WERI-Rb-1 (cell line): ENCODE results near the gene TNXB.

Source experiments
- DNase-seq: peaks from one replicate; pipeline ENCODE4 v3.0.0-alpha.2; 2020
- H3K27ac ChIP-seq: fragments of 250-450 bp; sonication (Bioruptor Pico); 2 replicates; pipeline ENCODE4 v1.5.1; 2020; ENCODE audit warnings: mild to moderate bottlenecking, moderate library complexity
- H3K27me3 ChIP-seq: fragments of 250-450 bp; sonication (Bioruptor Pico); 2 replicates; pipeline ENCODE4 v1.5.1; 2021; ENCODE audit warnings: mild to moderate bottlenecking, low read depth, moderate library complexity; ENCODE audit not compliant: insufficient read depth, severe bottlenecking
- H3K36me3 ChIP-seq: fragments of 250-450 bp; sonication (Bioruptor Pico); 2 replicates; pipeline ENCODE4 v1.5.1; 2020; ENCODE audit warnings: mild to moderate bottlenecking, moderate library complexity
- H3K4me3 ChIP-seq: 2 replicates; pipeline ENCODE4 v1.5.1; 2011; ENCODE audit warnings: low read depth, mild to moderate bottlenecking, control low read depth, low read length
- H3K9me3 ChIP-seq: fragments of 250-450 bp; sonication (Bioruptor Pico); 2 replicates; pipeline ENCODE4 v1.5.1; 2021; ENCODE audit warnings: mild to moderate bottlenecking, moderate library complexity; ENCODE audit not compliant: severe bottlenecking
- TF ChIP-seq, protein P1 (sequence below): IDR thresholded peaks from 2 replicates; pipeline ENCODE4 v1.5.1; 2011; ENCODE audit warnings: low read depth, mild to moderate bottlenecking, control low read depth, inconsistent platforms, low read length

TNXB gene

DNA sequence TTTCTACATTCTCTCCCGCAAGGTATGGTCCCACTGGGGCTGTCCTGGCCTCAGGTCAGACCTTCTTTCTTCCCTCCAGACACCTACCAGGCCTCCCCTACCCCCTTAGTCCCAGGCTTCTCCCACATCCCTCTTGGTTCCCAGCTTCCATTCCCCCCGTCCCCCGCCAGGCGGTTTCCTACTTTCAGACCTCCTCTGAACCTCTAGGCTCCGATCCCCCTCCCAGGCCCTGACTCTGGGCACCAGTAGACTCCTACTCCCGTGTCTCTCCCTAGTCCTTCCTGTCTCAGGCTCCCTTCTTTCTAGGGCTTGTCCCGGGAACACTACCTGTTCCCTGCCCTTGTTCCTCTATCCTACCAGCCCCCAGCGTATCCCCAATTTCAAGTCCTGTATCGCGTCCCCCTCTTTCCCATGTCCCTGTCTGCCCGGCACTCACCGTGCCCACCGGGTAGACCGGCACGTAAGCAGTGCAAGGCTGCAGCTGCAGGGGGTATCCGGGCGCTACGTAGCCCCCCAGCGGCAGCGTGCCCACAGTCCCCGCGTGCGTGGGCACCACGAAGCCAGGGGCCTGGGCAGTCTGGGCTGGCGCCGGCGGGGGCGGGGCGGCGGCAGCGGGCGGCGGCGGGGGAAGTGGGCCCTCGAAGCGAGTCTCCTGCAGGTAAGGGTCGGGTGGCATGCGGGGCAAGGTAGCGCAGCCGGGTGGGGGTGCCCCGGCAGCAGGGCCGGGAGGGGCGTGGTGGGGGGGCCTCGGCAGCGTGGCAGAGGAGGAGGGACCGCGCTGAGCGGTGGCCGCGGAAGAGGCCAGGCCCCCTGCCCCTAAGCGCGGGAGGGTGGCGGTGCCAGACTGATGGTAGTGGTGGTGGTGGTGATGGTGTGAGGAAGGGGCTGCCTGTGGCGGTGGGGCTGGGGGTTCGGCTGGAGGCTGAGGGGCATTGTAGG lies 41.1 kb upstream of the TNXB start:
- no peak overlapping the region for H3K4me3 ChIP-seq
- peaks cover 2% of the 10 kb centered on the region for H3K9me3 ChIP-seq
- TF ChIP-seq, protein P1, sequence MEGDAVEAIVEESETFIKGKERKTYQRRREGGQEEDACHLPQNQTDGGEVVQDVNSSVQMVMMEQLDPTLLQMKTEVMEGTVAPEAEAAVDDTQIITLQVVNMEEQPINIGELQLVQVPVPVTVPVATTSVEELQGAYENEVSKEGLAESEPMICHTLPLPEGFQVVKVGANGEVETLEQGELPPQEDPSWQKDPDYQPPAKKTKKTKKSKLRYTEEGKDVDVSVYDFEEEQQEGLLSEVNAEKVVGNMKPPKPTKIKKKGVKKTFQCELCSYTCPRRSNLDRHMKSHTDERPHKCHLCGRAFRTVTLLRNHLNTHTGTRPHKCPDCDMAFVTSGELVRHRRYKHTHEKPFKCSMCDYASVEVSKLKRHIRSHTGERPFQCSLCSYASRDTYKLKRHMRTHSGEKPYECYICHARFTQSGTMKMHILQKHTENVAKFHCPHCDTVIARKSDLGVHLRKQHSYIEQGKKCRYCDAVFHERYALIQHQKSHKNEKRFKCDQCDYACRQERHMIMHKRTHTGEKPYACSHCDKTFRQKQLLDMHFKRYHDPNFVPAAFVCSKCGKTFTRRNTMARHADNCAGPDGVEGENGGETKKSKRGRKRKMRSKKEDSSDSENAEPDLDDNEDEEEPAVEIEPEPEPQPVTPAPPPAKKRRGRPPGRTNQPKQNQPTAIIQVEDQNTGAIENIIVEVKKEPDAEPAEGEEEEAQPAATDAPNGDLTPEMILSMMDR, result no peak
- no peaks in the 10 kb centered on the region for H3K27me3 ChIP-seq
- H3K36me3 ChIP-seq, result peaks cover 8% of the 10 kb centered on the region
- H3K27ac ChIP-seq, result peak overlapping the region; percentile 60
- DNase-seq, result no peak

DNA sequence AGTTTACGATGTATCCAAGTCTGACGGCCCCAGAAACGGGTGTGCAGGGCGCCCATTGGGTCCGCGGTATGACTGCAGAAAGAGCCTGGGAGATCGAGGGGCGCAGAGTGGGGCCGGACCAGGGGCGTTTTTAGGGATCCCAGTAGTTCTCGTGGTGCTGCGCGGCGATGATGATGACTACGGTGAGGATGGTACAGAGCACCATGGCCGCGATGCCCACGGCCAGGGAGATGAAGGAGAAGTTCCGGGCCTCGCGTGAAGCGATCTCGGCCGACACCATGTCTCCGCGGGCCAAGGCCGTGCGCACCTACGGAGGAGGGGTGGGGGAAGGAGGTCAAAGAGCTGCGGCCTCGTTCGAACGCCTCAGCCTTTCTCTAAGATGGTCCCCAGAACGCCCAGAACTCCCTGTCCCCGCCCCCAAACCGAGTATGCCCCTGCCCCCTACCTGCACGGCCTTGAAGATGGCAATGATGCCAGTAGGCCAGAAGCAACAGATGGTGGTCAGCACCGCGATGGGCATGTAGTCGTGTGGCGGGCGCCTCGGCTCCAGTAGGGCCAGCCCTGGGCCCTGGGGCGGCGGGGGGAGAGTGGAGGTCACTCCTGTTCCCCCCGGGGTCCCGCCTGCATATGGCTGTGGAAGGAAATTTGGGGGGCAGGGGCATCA lies 40.1 kb upstream of the TNXB start:
- Histone ChIP-seq H3K27ac (no peak overlapping the region), H3K9me3 (peaks cover 2% of the 10 kb centered on the region), H3K36me3 (peaks cover 8% of the 10 kb centered on the region), H3K4me3 (no peak overlapping the region), H3K27me3 (no peaks in the 10 kb centered on the region)
- no peak for DNase-seq
- TF ChIP-seq, protein P1, result no peak

DNA sequence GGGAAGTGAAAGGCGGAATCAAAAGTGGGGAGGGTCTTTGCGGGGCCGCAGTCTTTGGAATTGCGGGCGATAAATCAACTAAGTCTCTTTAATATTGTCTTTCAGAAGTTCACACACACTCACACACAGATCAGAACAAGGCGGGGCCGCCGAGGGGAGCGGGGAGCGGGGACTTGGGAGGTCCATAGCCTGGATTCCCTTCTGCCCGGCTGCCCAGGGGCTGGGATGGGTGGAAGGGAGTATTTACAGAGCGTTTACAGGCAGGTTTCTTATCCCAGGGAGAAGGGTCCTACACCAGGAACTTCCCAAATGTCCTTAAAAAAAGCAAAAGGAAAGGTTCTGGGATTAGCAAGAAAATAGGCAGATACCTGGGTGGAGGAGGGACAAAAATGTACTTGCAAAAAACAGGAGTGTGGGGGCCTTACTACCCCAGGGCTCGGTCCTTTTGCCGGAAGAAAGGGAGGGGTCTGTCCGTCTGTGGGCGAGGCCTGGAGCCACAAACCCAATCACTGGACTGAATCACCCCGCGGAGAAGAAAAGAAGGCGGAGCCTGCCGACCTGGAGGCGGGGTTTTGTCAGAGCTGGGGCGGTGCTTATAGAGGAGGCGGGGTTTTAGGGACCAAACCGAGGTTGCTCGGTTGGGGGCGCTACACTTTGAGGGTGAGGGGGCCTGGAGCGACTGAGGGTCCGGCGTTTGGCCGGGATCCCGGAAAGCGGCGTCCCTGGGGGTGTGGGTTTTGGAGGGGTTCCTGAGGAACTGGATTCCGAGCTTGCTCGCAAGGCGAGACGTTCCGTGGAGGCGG lies 39.4 kb upstream of the TNXB start:
- no peak overlapping the region for H3K4me3 ChIP-seq
- TF ChIP-seq, protein P1, result no peak
- no peak for DNase-seq
- peaks cover 2% of the 10 kb centered on the region for H3K9me3 ChIP-seq
- H3K27me3 ChIP-seq, result no peaks in the 10 kb centered on the region
- no peak overlapping the region for H3K27ac ChIP-seq
- peaks cover 8% of the 10 kb centered on the region for H3K36me3 ChIP-seq

DNA sequence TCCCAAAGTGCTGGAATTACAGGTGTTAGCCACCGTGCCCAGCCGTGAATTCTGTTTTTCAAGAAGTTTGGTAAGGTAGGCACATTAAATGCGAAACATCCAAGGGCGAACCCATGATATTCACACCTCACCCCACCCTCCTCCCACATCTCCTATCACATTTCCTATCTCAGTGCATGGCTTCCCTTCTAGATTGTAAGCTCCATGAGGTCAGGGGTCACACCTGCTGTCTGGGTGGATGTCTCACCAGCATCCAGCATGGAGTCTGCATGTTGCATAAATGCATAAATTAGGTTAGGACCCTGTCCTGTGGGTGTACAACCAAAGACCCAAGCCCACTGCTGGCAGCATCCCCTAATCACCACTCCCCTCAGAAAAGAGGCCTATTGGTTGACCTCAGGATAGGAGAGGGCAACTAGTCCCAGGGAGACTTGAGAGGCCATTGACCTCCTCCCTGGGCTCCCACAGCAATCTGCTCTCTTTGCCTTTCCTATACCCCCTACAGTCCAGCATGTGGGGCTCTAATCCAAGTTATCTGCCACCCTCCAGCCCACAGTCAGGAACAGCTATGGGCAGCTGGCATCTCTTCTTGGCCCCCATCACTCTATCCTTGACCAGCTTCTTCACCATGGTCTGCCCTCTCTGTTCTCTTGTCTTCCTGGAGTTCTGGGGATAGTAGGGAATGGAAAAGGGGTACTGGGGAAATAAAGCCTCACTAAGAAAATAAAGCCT lies 38.4 kb upstream of the TNXB start:
- no peak overlapping the region for H3K4me3 ChIP-seq
- TF ChIP-seq, protein P1, result no peak

DNA sequence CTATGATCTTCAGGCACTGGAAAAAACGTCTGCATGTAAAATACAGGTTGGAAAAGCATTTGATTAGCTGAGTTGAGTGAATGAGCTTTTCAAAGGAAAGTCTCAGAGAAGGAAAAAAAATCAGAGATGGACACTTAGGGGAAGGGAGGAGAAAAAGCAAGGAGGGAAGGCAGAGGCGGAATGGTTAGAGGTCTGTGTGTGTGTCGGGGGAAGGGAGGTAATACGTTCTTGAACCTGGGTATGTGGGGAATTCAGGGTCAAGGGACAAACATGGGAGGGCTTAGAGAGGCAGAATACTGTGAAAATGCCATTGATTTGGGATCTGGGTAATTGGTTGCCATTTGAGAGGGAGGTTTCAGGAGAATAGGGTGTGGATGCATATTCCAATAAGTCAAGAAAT lies 37.5 kb upstream of the TNXB start:
- TF ChIP-seq, protein P1, result no peak

More for the DNA sequence above, 38.4 kb upstream of the TNXB start:
- H3K36me3 ChIP-seq, result peaks cover 8% of the 10 kb centered on the region
- H3K9me3 ChIP-seq, result peaks cover 2% of the 10 kb centered on the region
- no peak for DNase-seq
- no peak overlapping the region for H3K27ac ChIP-seq
- no peaks in the 10 kb centered on the region for H3K27me3 ChIP-seq

More for the DNA sequence above, 37.5 kb upstream of the TNXB start:
- Histone ChIP-seq H3K36me3 (peaks cover 8% of the 10 kb centered on the region), H3K4me3 (no peak overlapping the region), H3K27me3 (no peaks in the 10 kb centered on the region), H3K27ac (no peak overlapping the region), H3K9me3 (peaks cover 2% of the 10 kb centered on the region)
- DNase-seq, result no peak
